Erythroblast (primary cell): Measurements from ENCODE around the gene GTSF1L.

Experiments used
- GATA1 ChIP-seq: IDR thresholded peaks from 2 replicates; pipeline ENCODE4 v1.6.1; 2011; ENCODE audit warnings: low read depth, mild to moderate bottlenecking, control low read depth, low read length, moderate library complexity
- POLR2A ChIP-seq: IDR thresholded peaks from 2 replicates; pipeline ENCODE4 v1.6.1; 2011; ENCODE audit warnings: mild to moderate bottlenecking, low read length

DNA sequence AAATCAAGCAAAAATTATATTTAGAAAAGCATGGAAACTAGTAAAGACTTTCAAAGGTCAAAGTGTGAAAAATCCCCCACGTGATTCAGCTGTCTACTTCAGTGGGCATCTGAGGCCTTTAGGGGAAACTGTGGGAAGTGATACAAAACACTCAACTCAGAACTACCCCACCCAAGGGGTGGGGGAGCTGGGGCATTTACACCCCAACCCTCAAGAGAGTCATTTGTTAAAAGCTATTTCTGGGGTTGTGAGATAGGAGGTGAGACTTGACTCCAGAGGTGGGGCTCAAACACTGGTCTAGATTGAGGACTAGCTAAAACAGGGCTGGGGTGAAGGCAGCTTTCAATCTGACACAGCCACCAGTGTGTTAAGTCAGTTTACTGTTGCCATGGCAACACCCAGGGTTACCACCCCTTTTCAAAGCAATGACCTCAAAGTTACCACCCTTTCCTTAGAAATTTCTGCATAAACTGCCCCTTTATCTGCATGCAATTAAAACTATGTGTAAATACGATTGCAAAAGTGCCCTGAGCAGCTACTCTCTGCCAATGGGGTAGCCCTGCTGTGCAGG is 9.9 kb upstream of the GTSF1L start:
- TF ChIP-seq POLR2A (no peak), GATA1 (no peak)
